SH-SY5Y (cell line): ENCODE measurements around the gene CACNA1B.

Source experiments
- GATA2 ChIP-seq: IDR thresholded peaks from 2 replicates; pipeline ENCODE4 v1.6.1; 2011; ENCODE audit warnings: mild to moderate bottlenecking, low read depth, low read length
- GATA3 ChIP-seq: IDR thresholded peaks from 2 replicates; pipeline ENCODE4 v1.6.1; 2011; ENCODE audit warnings: low read depth, mild to moderate bottlenecking, low read length, moderate library complexity

Gene CACNA1B

DNA sequence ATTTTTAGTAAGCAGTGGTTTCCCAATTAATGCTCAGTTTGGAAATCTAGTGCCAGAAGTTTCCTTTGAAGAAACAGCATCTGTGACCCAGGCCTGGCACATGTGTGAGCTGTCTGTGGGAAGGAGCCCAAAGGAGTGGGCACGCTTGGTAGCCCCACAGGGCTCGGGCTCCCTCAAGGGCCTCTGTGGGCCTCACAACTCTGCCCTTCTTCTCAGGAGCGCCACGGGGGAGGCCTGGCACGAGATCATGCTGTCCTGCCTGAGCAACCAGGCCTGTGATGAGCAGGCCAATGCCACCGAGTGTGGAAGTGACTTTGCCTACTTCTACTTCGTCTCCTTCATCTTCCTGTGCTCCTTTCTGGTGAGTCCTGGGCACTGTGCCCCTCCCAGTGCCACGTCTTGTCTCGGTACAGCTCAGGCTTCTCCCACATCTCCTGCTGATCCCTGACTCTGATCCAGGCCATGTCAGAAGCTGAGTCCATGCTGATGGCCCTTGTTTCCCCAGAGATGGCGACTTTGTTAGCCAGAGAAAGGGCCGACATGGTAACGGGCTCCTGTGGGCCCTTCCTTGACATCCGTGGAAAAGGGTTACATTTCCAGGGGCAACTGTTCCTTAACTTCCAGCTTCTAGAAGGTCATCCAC lies 200.4 kb downstream of the CACNA1B start:
- TF ChIP-seq GATA3: no peak
- TF ChIP-seq GATA2: no peak

DNA sequence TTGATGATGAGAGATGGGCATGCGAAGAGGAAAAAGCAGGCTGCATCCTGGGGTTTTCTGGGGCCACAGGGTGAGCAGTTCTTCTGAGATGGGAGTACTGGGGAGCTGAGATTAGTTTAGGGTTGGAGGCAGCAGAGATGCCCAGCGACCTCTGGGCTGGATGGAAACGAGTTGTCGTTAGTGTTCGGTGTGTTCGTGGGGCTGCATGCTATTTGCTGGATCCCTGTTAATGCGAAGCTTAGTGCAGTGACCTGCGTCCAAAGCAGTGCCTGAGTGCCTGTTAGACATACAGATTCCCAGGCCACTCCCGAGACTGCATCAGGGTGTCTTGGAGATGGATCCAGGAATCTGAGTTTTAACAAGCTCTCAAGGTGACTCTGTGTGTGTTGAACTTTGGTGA lies 201.3 kb downstream of the CACNA1B start:
- TF ChIP-seq GATA3 (no peak), GATA2 (no peak)

DNA sequence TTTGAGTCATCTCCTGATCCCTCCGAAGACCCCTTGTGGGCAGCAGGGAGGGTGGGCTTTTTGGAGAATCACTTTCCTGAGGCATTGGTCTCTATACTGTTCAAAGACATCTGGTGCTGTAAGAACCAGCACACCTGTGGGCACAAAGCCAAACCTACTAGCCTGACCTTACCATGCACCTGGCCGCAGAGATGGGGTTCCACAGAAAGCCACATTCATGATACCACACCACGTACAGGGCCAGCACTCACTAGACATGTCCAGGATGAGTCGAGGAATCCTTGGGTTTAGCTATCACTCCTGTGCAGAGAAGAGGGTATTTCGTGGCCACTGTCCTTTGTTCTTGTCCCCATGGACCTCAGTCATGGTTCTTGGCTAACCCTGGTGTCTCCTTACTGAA lies 203.4 kb downstream of the CACNA1B start:
- TF ChIP-seq GATA3 (no peak), GATA2 (no peak)

DNA sequence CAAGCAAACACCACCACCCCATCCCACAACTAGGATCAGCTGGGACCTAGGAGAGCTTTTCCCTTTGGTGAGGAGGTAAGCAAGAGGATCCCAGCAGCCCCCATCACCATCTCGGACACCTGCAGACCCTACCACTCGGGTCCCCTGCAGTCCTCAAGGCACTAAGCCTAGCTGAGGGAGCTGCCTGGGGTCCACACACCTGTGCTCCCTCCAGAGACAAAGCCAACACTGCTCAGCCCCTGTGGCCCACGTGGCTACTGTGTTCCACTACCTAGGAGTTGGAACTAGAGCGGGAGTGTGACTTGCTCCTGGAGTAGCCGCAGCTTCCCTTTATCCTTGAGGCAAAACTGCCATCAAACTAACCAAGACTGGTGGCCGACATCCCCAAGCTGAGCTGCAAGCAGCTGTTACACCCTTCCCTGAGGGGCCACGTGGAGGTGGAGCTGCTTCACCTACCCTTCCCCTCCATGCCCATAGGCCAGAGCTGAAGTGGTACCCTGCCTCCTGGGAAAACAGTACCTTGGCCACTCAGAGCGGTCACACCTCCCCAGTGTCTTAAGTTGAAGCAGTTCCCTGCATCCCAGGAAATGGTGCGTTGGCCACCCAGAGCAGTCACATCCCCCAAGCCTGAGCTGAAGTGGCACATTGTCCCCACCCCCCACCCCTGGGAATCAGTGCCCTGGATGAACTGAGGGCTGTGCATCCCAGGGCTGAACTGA lies 205.5 kb downstream of the CACNA1B start:
- TF ChIP-seq GATA3: no peak
- TF ChIP-seq GATA2: no peak

DNA sequence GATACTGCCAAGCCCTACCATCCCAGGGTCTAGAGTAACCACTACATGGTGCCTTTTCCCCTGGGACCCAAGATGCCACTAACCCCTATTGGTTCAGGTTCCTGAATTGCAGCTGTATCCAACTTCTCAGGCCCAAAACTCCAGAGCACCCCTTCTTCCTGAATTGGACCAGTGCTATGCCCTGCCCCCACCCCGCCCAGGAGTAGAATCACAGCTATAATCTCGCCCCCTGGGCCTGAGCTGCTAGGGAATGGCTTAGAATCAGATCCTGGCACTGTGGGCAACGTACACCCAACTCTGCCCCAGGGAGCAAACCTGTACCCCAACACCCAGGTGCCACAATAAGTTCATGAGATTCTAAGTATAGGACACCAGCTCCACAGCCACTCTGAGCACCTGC lies 206.3 kb downstream of the CACNA1B start:
- TF ChIP-seq GATA2: no peak
- no peak for TF ChIP-seq GATA3

DNA sequence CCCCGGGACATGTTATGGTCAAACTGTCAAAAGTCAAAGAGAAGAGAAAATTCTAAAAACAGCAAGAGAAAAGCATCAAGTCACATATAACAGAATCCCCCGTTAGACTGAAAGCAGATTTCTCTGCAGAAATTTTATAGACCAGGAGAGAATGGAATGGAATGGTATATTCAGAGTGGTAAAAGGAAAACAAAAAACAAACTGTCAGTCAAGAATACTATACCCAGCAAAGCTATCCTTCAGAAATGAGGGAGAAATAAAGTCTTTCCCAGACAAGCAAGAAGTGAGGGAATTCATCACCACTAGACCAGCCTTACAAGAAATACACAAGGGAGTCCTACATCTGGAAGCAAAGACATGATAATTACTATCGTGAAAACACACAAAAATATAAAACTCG lies 208.0 kb downstream of the CACNA1B start:
- no peak for TF ChIP-seq GATA2
- no peak for TF ChIP-seq GATA3

DNA sequence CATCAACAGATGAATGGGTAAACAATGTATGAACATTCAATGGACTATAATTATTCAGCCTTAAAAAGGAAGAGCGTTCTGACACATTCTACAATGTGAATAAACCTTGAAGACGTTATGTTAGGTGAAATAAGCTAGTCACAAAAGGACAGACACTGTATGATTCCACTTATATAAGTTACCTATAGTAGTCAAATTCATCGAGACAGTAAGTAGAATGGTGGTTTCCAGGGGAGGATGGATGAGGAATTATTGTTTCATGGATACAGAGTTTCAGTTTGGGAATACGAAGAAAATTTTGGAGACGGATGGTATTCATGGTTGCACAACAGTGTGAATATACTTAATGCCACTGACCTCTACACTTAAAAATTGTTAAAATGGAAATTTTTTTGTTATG lies 216.4 kb downstream of the CACNA1B start:
- no peak for TF ChIP-seq GATA2
- no peak for TF ChIP-seq GATA3

DNA sequence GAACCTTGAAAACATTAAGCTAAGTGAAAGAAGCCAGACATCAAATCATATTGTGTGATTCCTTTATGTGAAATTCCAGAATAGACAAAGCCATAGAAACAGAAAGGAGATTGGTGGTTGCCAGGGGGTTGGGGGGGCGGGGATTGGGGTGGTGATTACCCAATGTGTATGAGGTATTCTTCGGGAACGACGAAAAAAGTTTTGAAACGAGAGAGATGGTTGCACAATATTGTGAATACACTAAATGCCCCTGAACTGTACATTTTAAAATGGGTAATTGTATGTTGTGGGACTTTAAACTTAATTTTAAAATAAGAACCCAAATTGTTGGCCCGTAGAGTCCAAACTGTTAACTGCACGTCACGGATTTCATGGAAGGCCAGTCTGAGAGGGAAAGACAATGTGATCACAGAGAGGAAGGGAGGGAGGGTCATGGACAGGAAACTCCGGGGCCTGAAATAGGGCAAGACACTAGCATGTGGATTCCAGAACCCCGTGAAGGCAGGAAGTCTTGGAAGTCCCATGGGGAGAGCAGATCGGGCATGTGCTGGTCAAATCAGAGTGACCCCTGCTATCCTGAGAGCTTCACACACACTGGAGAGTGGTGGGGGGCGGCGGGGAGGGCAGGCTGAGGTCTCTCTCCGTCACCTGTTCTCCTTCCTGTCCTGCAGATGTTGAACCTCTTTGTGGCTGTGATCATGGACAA lies 218.4 kb downstream of the CACNA1B start:
- TF ChIP-seq GATA2 (no peak), GATA3 (no peak)

DNA sequence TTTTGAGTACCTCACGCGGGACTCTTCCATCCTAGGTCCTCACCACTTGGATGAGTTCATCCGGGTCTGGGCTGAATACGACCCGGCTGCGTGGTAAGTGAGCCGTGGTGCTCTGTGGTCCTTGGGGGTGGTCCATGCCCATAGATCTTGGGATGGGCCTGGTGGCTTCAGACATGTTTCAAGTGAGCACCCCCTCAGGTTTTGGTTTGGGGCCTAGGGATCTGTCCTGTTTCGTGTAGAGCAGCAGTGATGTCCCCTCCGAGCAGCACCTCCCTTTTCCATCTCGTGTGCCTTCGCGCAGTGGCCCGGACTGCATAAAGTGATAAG lies 218.9 kb downstream of the CACNA1B start:
- no peak for TF ChIP-seq GATA2
- TF ChIP-seq GATA3: no peak

DNA sequence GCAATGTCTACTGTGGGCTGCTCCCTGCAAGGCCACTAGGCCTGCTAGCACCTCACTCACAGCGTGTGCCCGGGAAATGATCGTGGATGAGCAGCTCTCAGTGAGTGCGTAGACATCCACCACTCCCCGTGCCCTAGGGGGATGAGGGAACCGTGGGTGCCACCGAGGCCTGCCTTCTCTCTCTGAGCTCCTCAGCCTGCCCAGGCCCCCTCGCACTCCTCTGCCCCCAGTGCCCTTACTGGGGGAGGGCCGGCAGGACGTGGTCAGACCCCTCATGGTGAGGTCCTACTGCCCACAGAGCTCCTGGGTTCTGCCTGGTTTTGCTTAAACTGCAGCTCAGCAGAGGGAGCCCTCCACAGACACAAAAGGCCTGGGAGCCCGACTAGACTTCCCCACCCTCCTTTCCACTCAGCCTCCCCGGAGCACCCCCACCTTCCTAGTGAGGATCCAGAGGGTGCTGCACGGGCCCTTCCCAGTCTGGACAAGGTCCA lies 220.0 kb downstream of the CACNA1B start:
- TF ChIP-seq GATA2: no peak
- no peak for TF ChIP-seq GATA3

DNA sequence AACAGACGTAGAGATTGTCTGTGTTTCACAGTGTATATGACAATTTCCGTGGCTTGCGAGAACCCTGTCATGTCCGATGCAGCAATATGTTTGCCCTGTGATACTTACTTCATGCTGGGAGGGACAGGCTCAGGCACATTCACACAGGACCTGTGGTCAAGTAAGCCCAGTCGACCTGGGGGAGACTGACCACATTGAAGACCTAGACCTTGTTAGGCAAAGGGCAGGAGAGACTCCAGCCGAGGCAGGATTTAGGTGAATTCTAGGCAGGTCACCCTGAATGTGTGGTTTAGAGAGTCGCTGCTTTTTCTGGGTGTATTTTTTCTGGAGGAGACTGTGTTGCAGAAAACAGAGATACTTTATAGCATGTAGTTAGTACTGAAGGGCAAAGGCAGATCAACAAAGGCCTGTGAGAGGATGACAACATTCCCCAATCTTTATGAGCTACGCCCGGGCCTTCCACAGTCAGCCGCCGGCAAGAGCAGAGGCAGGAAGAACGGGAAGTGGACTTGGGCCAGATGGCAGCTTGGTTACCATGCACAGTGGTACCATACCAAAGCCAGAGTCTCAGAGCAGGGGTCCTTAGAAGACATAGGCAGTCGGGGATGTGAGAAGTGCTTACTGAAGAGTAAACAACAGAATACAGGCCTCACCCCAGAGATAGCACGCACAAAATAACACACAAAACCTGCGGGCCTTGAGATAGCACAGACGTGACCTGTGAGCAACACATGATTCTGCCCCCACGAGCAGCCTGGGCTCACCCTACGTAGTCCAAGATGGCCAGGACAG lies 220.7 kb downstream of the CACNA1B start:
- TF ChIP-seq GATA3 (no peak), GATA2 (no peak)

DNA sequence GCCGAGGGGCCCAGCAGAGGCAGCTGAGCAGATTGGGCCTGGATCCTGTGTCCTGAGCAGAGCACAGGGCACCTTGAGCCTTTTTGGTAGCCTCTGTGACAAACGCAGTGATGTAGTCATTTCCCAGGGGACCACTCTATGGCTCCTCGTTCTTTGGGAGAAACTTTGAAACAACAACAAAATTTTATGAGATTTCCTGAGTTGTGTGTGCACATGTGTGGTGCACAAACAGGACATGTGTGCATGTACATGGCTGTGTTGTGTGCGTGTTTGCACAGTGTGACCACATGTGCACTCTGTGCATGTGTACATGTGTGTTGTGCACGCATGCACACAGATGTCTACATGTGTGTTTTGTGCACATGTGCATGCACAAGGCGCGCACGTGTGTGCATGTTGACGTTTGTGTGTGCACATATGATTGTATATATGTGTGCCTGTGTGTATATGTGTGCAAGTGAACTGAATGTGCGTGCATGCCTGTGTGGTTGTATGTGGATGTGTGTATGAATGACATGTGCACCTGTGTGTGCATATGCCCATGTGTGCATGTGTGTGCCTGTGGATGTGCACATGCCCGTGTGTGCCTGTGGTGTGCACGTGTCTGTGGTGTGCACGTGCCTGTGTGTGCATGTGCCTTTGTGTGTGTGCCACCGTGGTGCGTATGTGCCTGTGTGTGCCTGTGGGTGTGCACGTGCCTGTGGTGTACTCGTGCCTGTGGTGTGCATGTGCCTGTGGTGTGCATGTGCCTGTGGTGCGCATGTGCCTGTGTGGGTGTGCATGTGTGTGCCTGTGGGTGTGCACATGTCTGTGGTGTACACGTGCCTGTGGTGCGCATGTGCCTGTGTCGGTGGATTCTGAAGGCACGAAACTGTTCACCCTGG lies 221.6 kb downstream of the CACNA1B start:
- TF ChIP-seq GATA2 (no peak), GATA3 (no peak)

DNA sequence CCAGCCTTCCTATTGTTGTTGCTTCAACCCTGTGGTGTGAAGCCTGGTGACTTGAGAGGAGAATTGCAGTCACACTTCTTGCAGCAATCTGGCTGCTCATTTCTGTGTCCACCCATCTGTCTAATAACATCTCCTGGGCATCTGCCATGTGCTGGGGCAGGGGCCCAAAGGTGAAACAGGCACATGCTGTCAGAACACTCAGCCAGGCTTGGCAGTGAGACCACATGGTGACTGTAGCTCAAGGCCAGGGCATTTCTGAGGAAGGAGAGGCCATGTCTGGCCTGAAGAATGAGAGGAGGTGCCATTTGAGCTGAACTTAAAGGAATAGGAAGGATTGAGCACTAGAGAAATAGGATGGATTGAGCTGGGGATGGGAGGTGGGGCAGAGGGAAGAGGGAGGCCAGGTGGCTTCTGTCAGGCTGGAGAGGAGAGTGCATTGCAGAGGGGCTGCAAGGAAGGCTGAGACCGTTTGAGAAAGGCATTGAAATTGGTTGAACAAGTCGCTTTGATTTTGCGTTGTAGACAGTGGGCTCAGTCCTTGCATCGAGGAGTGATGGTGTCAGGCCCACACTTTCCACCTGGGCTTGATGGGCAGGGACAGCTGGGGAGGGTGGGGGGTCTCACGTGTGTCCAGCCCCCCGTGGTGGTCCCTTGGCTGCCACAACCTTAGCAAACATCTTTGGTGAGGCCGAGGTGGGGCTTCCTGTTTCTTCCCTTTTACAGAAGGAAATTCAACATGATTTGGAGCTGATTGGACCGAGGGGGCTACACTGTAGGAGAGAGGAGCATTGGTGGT lies 222.4 kb downstream of the CACNA1B start:
- TF ChIP-seq GATA2 (no peak), GATA3 (no peak)
